Raji (cell line): Measurements from ENCODE around the gene ABHD14A.

Source experiments
- POLR2A ChIP-seq: IDR thresholded peaks from 2 replicates; pipeline ENCODE4 v1.6.1; 2011; ENCODE audit warnings: low read depth, low read length, control low read depth; ENCODE audit not compliant: insufficient read depth

The ABHD14A gene

GRCh38 chr3:51961011-51961410, 13.9 kb upstream of the ABHD14A start:
- TF ChIP-seq POLR2A, result no peak

GRCh38 chr3:51961602-51962569, 13.0 kb upstream of the ABHD14A start:
- TF ChIP-seq POLR2A, result no peak

- no peak for TF ChIP-seq POLR2A
Measured at GRCh38 chr3:51962854-51963530, 11.9 kb upstream of the ABHD14A start.

GRCh38 chr3:51963951-51964451, 10.9 kb upstream of the ABHD14A start:
- no peak for TF ChIP-seq POLR2A

GRCh38 chr3:51964521-51964920, 10.3 kb upstream of the ABHD14A start:
- TF ChIP-seq POLR2A, result no peak

- no peak for TF ChIP-seq POLR2A
Measured at GRCh38 chr3:51966016-51966415, 8.8 kb upstream of the ABHD14A start.

GRCh38 chr3:51966486-51966885, 8.4 kb upstream of the ABHD14A start:
- no peak for TF ChIP-seq POLR2A

GRCh38 chr3:51966922-51967383, 7.9 kb upstream of the ABHD14A start:
- peak; percentile 34; the same call in 1 of the 2 replicates for TF ChIP-seq POLR2A

GRCh38 chr3:51967384-51968169, 7.3 kb upstream of the ABHD14A start, which contains the start of gene PCBP4:
Gene PCBP4, minus strand, starts transcription at chr3:51967454. Its CDS starts 6,214 bp downstream, at chr3:51961240.
- TF ChIP-seq POLR2A, result peak; percentile 32; the same call in 1 of the 2 replicates

- no peak for TF ChIP-seq POLR2A
Measured at GRCh38 chr3:51968170-51968775, 6.6 kb upstream of the ABHD14A start.

GRCh38 chr3:51968883-51969678, 5.8 kb upstream of the ABHD14A start:
- TF ChIP-seq POLR2A, result no peak

GRCh38 chr3:51969841-51970240, 5.0 kb upstream of the ABHD14A start:
- no peak for TF ChIP-seq POLR2A

- no peak for TF ChIP-seq POLR2A
Measured at GRCh38 chr3:51970606-51971300, 4.1 kb upstream of the ABHD14A start.

GRCh38 chr3:51971350-51971749, 3.5 kb upstream of the ABHD14A start:
- TF ChIP-seq POLR2A, result no peak
